Large intestine (tissue), 3 donors: ENCODE data around the gene FAM53A. TPM values are rescaled to one million over a fixed set of nuclear protein-coding genes. Genes with fewer than 3 reads are reported as not detected.
"Not testable (repeated sequence)": the region's sequence is repeated elsewhere in the genome, so short reads cannot be mapped to it uniquely, and the experiment has no call there.

Source experiments
- DNase-seq, 2 donors: peaks; one replicate each; pipeline versions ENCODE4 v3.0.0 to v3.0.0-alpha.2; 2013
- H3K27ac ChIP-seq: one replicate; pipeline ENCODE4 v1.5.1; 2013; ENCODE audit warnings: low read length
- H3K27me3 ChIP-seq: 2 replicates; pipeline ENCODE4 v1.6.1; 2013; ENCODE audit warnings: low read length; ENCODE audit not compliant: control insufficient read depth, insufficient read depth
- H3K36me3 ChIP-seq: 2 replicates; pipeline ENCODE4 v1.6.1; 2013; ENCODE audit warnings: low read length; ENCODE audit not compliant: control insufficient read depth, insufficient read depth
- H3K4me1 ChIP-seq: one replicate; pipeline ENCODE4 v1.6.1; 2013; ENCODE audit warnings: low read length; ENCODE audit not compliant: control insufficient read depth, insufficient read depth
- H3K4me3 ChIP-seq: one replicate; pipeline ENCODE4 v1.5.1; 2013; ENCODE audit warnings: low read length
- H3K9me3 ChIP-seq: one replicate; pipeline ENCODE4 v1.6.1; 2013; ENCODE audit warnings: mild to moderate bottlenecking, low read depth, low read length, moderate library complexity; ENCODE audit not compliant: control insufficient read depth
- WGBS: methylation state at CpG from one replicate; pipeline ENCODE4 v1.1.5; 2013; ENCODE audit warnings: low lambda C conversion rate; ENCODE audit not compliant: insufficient coverage; 5-methylcytosine and 5-hydroxymethylcytosine counted together
- polyA plus RNA-seq: library from polyadenylated mRNA; unstranded; fragments of 120-200 nt; gene quantifications from one replicate; pipeline ENCODE4 v1.2.1, GENCODE V29; 2013

Gene FAM53A
- polyA plus RNA-seq, 1 donor, result 0.84 TPM

GRCh38 chr4:1703867-1704266, 19.8 kb upstream of the FAM53A start:
- H3K27ac ChIP-seq, result no peak overlapping the region
- H3K4me1 ChIP-seq, result peaks cover 3% of the 10 kb centered on the region
- no peaks in the 10 kb centered on the region for H3K9me3 ChIP-seq
- peaks cover 56% of the 10 kb centered on the region for H3K36me3 ChIP-seq
- no peak overlapping the region for H3K4me3 ChIP-seq
- DNase-seq, result no peak
- WGBS, result 100% methylated on average over 1 of the region's 1 CpG
- H3K27me3 ChIP-seq, result no peaks in the 10 kb centered on the region

- not testable (repeated sequence) for H3K9me3 ChIP-seq, H3K4me1 ChIP-seq, DNase-seq, H3K27me3 ChIP-seq, H3K4me3 ChIP-seq, H3K27ac ChIP-seq
- peaks cover 69% of the 10 kb centered on the region for H3K36me3 ChIP-seq
- 83% methylated on average over 1 of the region's 8 CpGs for WGBS
Measured at GRCh38 chr4:1701671-1702070, 17.6 kb upstream of the FAM53A start.

- Histone ChIP-seq H3K9me3 (no peaks in the 10 kb centered on the region), H3K27me3 (no peaks in the 10 kb centered on the region), H3K4me3 (no peak overlapping the region), H3K36me3 (peaks cover 72% of the 10 kb centered on the region), H3K4me1 (no peaks in the 10 kb centered on the region), H3K27ac (no peak overlapping the region)
- DNase-seq, result peak in 1 of 2 donors; percentile 26
- 100% methylated on average over 1 of the region's 5 CpGs for WGBS
Measured at GRCh38 chr4:1695913-1696312, 11.8 kb upstream of the FAM53A start.

GRCh38 chr4:1693131-1693896, 9.2 kb upstream of the FAM53A start:
- Histone ChIP-seq H3K36me3 (peaks cover 60% of the 10 kb centered on the region), H3K27ac (no peak overlapping the region), H3K9me3 (no peaks in the 10 kb centered on the region), H3K4me1 (no peaks in the 10 kb centered on the region), H3K27me3 (no peaks in the 10 kb centered on the region), H3K4me3 (no peak overlapping the region)
- peak; percentile 69 to 70 for DNase-seq
- WGBS, result no CpG with 5 or more reads among the region's 7 CpGs

- no peak for DNase-seq
- Histone ChIP-seq H3K36me3 (peaks cover 53% of the 10 kb centered on the region), H3K4me1 (no peaks in the 10 kb centered on the region), H3K9me3 (no peaks in the 10 kb centered on the region), H3K27ac (no peak overlapping the region), H3K27me3 (no peaks in the 10 kb centered on the region), H3K4me3 (no peak overlapping the region)
- WGBS, result no CpG with 5 or more reads among the region's 9 CpGs
Measured at GRCh38 chr4:1691737-1692373, 7.7 kb upstream of the FAM53A start.

GRCh38 chr4:1690698-1691097, 6.6 kb upstream of the FAM53A start:
- Histone ChIP-seq H3K27ac (no peak overlapping the region), H3K9me3 (no peaks in the 10 kb centered on the region), H3K4me3 (no peak overlapping the region), H3K4me1 (no peaks in the 10 kb centered on the region), H3K27me3 (no peaks in the 10 kb centered on the region), H3K36me3 (peaks cover 43% of the 10 kb centered on the region)
- WGBS, result 86% methylated on average over 1 of the region's 3 CpGs
- DNase-seq, result no peak

GRCh38 chr4:1686440-1687036, 2.4 kb upstream of the FAM53A start:
- peaks cover 3% of the 10 kb centered on the region for H3K27me3 ChIP-seq
- H3K9me3 ChIP-seq, result peaks cover 5% of the 10 kb centered on the region
- H3K36me3 ChIP-seq, result peaks cover 9% of the 10 kb centered on the region
- no peak overlapping the region for H3K4me3 ChIP-seq
- H3K4me1 ChIP-seq, result peaks cover 6% of the 10 kb centered on the region
- no CpG with 5 or more reads among the region's 7 CpGs for WGBS
- H3K27ac ChIP-seq, result no peak overlapping the region
- DNase-seq, result no peak

- Histone ChIP-seq H3K4me3 (peak overlapping the region; percentile 48), H3K4me1 (peaks cover 6% of the 10 kb centered on the region), H3K36me3 (peaks cover under 1% of the 10 kb centered on the region), H3K27ac (no peak overlapping the region), H3K27me3 (peaks cover 3% of the 10 kb centered on the region), H3K9me3 (peaks cover 5% of the 10 kb centered on the region)
- peak in 1 of 2 donors; percentile 23 for DNase-seq
- no CpG with 5 or more reads among the region's 23 CpGs for WGBS
Measured at GRCh38 chr4:1685235-1686150, 1.4 kb upstream of the FAM53A start.

- no CpG with 5 or more reads among the region's 66 CpGs for WGBS
- Histone ChIP-seq H3K27ac (no peak overlapping the region), H3K4me1 (peaks cover 6% of the 10 kb centered on the region), H3K4me3 (peak overlapping the region; percentile 48), H3K36me3 (no peaks in the 10 kb centered on the region), H3K9me3 (peaks cover 5% of the 10 kb centered on the region), H3K27me3 (peaks cover 3% of the 10 kb centered on the region)
- DNase-seq, result peak; percentile 23 to 30
Measured at GRCh38 chr4:1684506-1685234, 557 bp upstream of the FAM53A start.
